GM18861 (cell line): Measurements from ENCODE around the gene UNCX.

Experiments
- ATAC-seq: cut with Tn5 transposase; IDR thresholded peaks from one replicate; pipeline ENCODE4 v1.9.1; 2021; ENCODE audit not compliant: unreplicated experiment

UNCX gene

GRCh38 chr7:1214516-1214915 is 18.2 kb upstream of the UNCX start:
- no peak for ATAC-seq

- no peak for ATAC-seq
Observed at GRCh38 chr7:1218541-1219165, 14.0 kb upstream of the UNCX start.

GRCh38 chr7:1219498-1219897 is 13.2 kb upstream of the UNCX start:
- ATAC-seq: no peak

GRCh38 chr7:1220000-1220726 is 12.5 kb upstream of the UNCX start:
- ATAC-seq: no peak

GRCh38 chr7:1220977-1221745 is 11.5 kb upstream of the UNCX start:
- ATAC-seq: no peak

GRCh38 chr7:1223196-1223981 is 9.3 kb upstream of the UNCX start:
- no peak for ATAC-seq

GRCh38 chr7:1224086-1224716 is 8.5 kb upstream of the UNCX start:
- no peak for ATAC-seq

- ATAC-seq: no peak
Observed at GRCh38 chr7:1225030-1225429, 7.6 kb upstream of the UNCX start.

- ATAC-seq: no peak
Observed at GRCh38 chr7:1225441-1226185, 7.1 kb upstream of the UNCX start.

GRCh38 chr7:1226186-1226901 is 6.3 kb upstream of the UNCX start:
- no peak for ATAC-seq

GRCh38 chr7:1227071-1227804 is 5.4 kb upstream of the UNCX start:
- no peak for ATAC-seq

- ATAC-seq: no peak
Observed at GRCh38 chr7:1227814-1228544, 4.7 kb upstream of the UNCX start.

- no peak for ATAC-seq
Observed at GRCh38 chr7:1228545-1229201, 4.0 kb upstream of the UNCX start.

- ATAC-seq: no peak
Observed at GRCh38 chr7:1229202-1229947, 3.3 kb upstream of the UNCX start.

- ATAC-seq: no peak
Observed at GRCh38 chr7:1229956-1230355, 2.7 kb upstream of the UNCX start.

- no peak for ATAC-seq
Observed at GRCh38 chr7:1230411-1231213, 2.1 kb upstream of the UNCX start.
